Measurements from ENCODE around the gene ZNF330. TPM values are rescaled to one million over a fixed set of nuclear protein-coding genes. Genes with fewer than 3 reads are reported as not detected.

The ZNF330 gene
- total and polyA plus RNA-seq, 2 of the 4 experiments (the other 2 are of a cell fraction), result 27.2 to 34.1 TPM

DNA sequence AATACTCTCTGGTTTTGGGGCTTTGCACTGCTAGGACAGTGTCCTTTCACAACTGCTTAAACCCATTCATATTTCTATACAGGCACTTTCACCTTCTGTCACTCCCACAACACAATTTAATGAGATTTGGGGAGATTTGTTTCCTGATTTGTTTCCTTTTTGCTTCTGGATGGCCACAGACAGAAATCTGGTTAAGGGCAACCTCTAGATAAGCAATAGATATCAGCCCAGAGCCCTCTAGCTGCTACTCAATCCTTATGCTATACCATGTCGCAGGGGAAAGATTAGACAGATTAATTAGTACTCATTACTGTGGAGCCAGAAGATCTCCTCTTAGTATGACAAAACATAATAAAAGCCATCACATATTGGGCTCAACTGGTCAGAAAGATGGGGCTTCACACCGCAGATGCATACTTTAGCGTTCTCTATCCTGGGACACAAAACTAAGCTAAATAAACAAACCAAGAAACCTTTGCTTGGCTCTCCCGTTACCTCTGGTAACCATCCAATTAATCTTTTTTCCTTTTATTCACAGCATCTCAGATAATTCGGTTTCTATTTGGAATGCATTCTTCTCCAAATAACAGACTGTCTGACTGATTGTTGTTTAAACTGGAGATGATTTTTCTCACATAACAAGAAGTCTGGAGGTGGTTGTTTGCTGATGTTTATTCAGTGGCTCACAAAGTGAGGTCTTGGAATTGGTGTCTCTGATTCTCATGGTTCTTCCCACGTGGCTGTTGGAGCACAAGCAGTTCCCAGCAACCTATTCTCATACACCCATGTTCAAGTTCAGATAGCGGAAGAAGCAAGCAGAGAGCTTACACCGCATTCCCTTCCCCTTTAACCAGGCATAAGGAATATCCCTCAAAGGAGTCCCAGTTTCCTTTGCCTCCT lies 41.0 kb upstream of the ZNF330 start:
- in situ Hi-C loops (cut with MboI; ENCODE audit: low sequenced_read_pairs) (no loop called here), dilution Hi-C loops (cut with HindIII; ENCODE audit: low sequenced_read_pairs, unreplicated experiment) (no loop called here), intact Hi-C loops (cut with micrococcal nuclease) (no loop called here)
- Histone ChIP-seq H2BK120ac (ENCODE audit: low read depth, low read length) (no peak overlapping the region), H2BK20ac (ENCODE audit: low read depth, low read length) (no peak overlapping the region), H3K9me1 (ENCODE audit: insufficient read depth, low read length) (no peaks in the 10 kb centered on the region), H3K4me1 (ENCODE audit: control insufficient read depth, insufficient read depth, low read length) (peaks cover 2% of the 10 kb centered on the region; the same call in 1 of the 2 replicates), H3K36me3 (ENCODE audit: control insufficient read depth, insufficient read depth, low read length) (no peaks in the 10 kb centered on the region), H4K8ac (ENCODE audit: low read depth in 2 of 2, low read length in 2 of 2) (no peak overlapping the region), H3K27me3 (ENCODE audit: control insufficient read depth, insufficient read depth, low read length) (peaks cover 3% of the 10 kb centered on the region), H3K9me3 (ENCODE audit: control insufficient read depth, insufficient read depth, low read length) (no peaks in the 10 kb centered on the region), H2BK5ac (ENCODE audit: low read depth, low read length, poor library complexity, severe bottlenecking) (no peak overlapping the region), H4K20me1 (ENCODE audit: insufficient read depth, low read length) (no peaks in the 10 kb centered on the region), H4K5ac (ENCODE audit: low read depth, low read length) (no peak overlapping the region), H3K18ac (ENCODE audit: low read depth, low read length) (no peak overlapping the region), H3K14ac (replicated peaks; ENCODE audit: low read depth, low read length) (no peak overlapping the region), H3K4ac (ENCODE audit: low read depth, low read length) (no peak overlapping the region), H4K91ac (ENCODE audit: insufficient read depth, low read depth, low read length) (no peak overlapping the region), H3K4me3 (ENCODE audit: insufficient read depth, low read depth, low read length) (no peak overlapping the region), H2AK5ac (ENCODE audit: low read depth, low read length) (no peak overlapping the region), H3K56ac (ENCODE audit: extremely low read depth, insufficient read depth, low read length) (no peak overlapping the region), H2AFZ (replicated peaks; ENCODE audit: low read length, poor library complexity) (no peak overlapping the region), H2BK15ac (ENCODE audit: low read depth, low read length) (no peak overlapping the region), H3K23ac (ENCODE audit: low read depth, low read length) (no peak overlapping the region), H3K27ac (ENCODE audit: insufficient read depth, low read length) (no peak overlapping the region), H2AK9ac (replicated peaks; ENCODE audit: low read depth, low read length, poor library complexity) (no peak overlapping the region), H3K9ac (ENCODE audit: low read depth, low read length) (no peak overlapping the region), H3K79me1 (ENCODE audit: low read depth in 1 of 2, low read length in 2 of 2) (no peaks in the 10 kb centered on the region), H3K4me2 (ENCODE audit: low read depth, low read length) (peak overlapping the region; percentile 55; the same call in 1 of the 2 replicates)
- peak; percentile 11 for DNase-seq
- ChIA-PET POLR2A (ENCODE audit: unreplicated experiment) (no interaction called here), CTCF (interaction anchor here (0.5 kb wide), 1 partner anchor 21 kb away, joined by 8 read pairs; no protein-coding TSS in a partner anchor)
- no peak for ATAC-seq (ENCODE audit: low read depth)
- WGBS, 2 experiments (ENCODE audit: extremely low coverage in 2 of 2, insufficient read length in 1 of 2), result 16% methylated on average over 3 of the region's 8 CpGs; no CpG with 5 or more reads in 1 of the 2 experiments
- no TSS peak for BruUV-seq (replicated peaks)
- TF ChIP-seq CEBPB (IDR thresholded peaks at IDR 0.05; ENCODE audit: low read depth, low read length), result no peak
- no peak for TF ChIP-seq MXI1 (IDR thresholded peaks at IDR 0.05; ENCODE audit: borderline replicate concordance, low read depth, low read length)
- TF ChIP-seq, protein P1, sequence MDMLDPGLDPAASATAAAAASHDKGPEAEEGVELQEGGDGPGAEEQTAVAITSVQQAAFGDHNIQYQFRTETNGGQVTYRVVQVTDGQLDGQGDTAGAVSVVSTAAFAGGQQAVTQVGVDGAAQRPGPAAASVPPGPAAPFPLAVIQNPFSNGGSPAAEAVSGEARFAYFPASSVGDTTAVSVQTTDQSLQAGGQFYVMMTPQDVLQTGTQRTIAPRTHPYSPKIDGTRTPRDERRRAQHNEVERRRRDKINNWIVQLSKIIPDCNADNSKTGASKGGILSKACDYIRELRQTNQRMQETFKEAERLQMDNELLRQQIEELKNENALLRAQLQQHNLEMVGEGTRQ (IDR thresholded peaks at IDR 0.05; ENCODE audit: low read depth, low read length), result no peak
- no peak for TF ChIP-seq NFE2L2 (IDR thresholded peaks at IDR 0.05; ENCODE audit: low read depth, low read length)
- no peak for TF ChIP-seq POLR2A (IDR thresholded peaks at IDR 0.05; ENCODE audit: low read depth, low read length)
- TF ChIP-seq RAD21 (IDR thresholded peaks at IDR 0.05; ENCODE audit: low read length), result no peak
- TF ChIP-seq FOS (IDR thresholded peaks at IDR 0.05; ENCODE audit: low read depth, low read length), result no peak

Measured in IMR-90 (cell line).